ENCODE data around the gene WNT9B.

DNA sequence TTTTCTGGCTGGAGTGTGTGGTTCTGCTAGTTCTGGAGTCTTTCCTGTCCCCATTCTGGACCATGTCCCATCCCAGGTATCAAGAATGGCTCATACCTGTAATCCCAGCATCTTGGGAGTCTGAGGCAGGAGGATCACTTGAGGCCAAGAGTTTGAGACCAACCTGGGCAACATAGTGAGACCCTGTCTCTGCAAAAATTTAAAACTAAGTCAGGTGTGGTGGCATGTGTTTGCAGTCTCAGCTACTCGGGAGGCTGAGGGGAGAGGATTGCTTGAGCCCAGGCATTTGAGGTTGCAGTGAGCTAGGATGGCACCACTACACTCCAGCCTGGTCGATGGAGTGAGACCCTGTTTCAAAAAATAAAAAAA lies 17.6 kb upstream of the WNT9B start:
- TF ChIP-seq POLR2AphosphoS5 (IDR thresholded peaks at IDR 0.05; ENCODE audit: low read depth, low read length) (no peak), TAF1 (IDR thresholded peaks at IDR 0.05; ENCODE audit: borderline replicate concordance, insufficient read depth, low read length) (no peak), REST (IDR thresholded peaks at IDR 0.05; ENCODE audit: insufficient read depth in 1 of 2, low read depth in 2 of 2, low read length in 2 of 2) (no peak), SIN3A (IDR thresholded peaks at IDR 0.05; ENCODE audit: borderline replicate concordance, insufficient read depth, low read length) (no peak), FOXP2 (optimal IDR thresholded peaks at IDR 0.05; ENCODE audit: borderline replicate concordance, extremely low read depth, extremely low read length, insufficient read depth) (no peak)
